HepG2 (cell line): Measurements from ENCODE around the gene CIROP. TPM values are rescaled to one million over a fixed set of nuclear protein-coding genes. Genes with fewer than 3 reads are reported as not detected.
A peak's percentile ranks its signal among the peaks of the same experiment; 100 is the strongest.

Source experiments
- CBX2 ChIP-seq, 2 experiments: fragments of 200-600 bp in 1 of 2; sonication (generic); formaldehyde crosslinking in 1 of 2; IDR thresholded peaks; 2 replicates each; pipeline versions ENCODE4 v1.7.0 to v1.8.1; 2018 to 2022; ENCODE audit warnings: low read depth in 2 of 2, low read length in 1 of 2, mild to moderate bottlenecking in 1 of 2, missing genetic modification reagents in 1 of 2
- CENPT ChIP-seq: sonication (generic); formaldehyde crosslinking; IDR thresholded peaks from 2 replicates; pipeline ENCODE4 v1.8.0; 2022; ENCODE audit warnings: low read depth, mild to moderate bottlenecking, moderate library complexity, missing genetic modification reagents
- ESRRA ChIP-seq: sonication (generic); formaldehyde crosslinking; IDR thresholded peaks from 2 replicates; pipeline ENCODE4 v1.5.1; 2020; ENCODE audit warnings: mild to moderate bottlenecking, low read depth, missing genetic modification reagents
- ETV5 ChIP-seq: IDR thresholded peaks from 2 replicates; pipeline ENCODE4 v1.6.1; 2018; ENCODE audit warnings: missing biosample characterization, missing genetic modification reagents, inconsistent platforms, borderline replicate concordance
- HES4 ChIP-seq: sonication (generic); formaldehyde crosslinking; IDR thresholded peaks from 2 replicates; pipeline ENCODE4 v1.9.0; 2021; ENCODE audit warnings: mild to moderate bottlenecking, missing genetic modification reagents, borderline replicate concordance
- JUND ChIP-seq: sonication (generic); formaldehyde crosslinking; IDR thresholded peaks from 2 replicates; pipeline ENCODE4 v1.8.0; 2022; ENCODE audit warnings: mild to moderate bottlenecking, missing genetic modification reagents
- KDM1A ChIP-seq: IDR thresholded peaks from 2 replicates; pipeline ENCODE4 v1.6.1; 2016; ENCODE audit warnings: missing compliant biosample characterization
- NR2F6 ChIP-seq, 2 experiments: IDR thresholded peaks; 2 replicates each; pipeline ENCODE4 v1.6.1; 2016; ENCODE audit warnings: antibody characterized with exemption in 1 of 2, mild to moderate bottlenecking in 1 of 2
- RFX3 ChIP-seq: IDR thresholded peaks from 2 replicates; pipeline ENCODE4 v1.6.1; 2016; ENCODE audit warnings: missing biosample characterization, missing genetic modification reagents
- SALL1 ChIP-seq: sonication (generic); formaldehyde crosslinking; IDR thresholded peaks from 2 replicates; pipeline ENCODE4 v1.8.0; 2022; ENCODE audit warnings: mild to moderate bottlenecking, missing genetic modification reagents
- SATB2 ChIP-seq: sonication (generic); formaldehyde crosslinking; IDR thresholded peaks from 2 replicates; pipeline ENCODE4 v1.5.0; 2020; ENCODE audit warnings: missing genetic modification reagents
- TAF1 ChIP-seq: sonication (generic); formaldehyde crosslinking; IDR thresholded peaks from 2 replicates; pipeline ENCODE4 v1.4.0; 2020; ENCODE audit warnings: missing genetic modification reagents
- TAF15 ChIP-seq: fragments of 200-400 bp; formaldehyde crosslinking; IDR thresholded peaks from one replicate; pipeline ENCODE4 v1.6.1; 2018; ENCODE audit warnings: mild to moderate bottlenecking, low read depth, low read length; ENCODE audit not compliant: poor library complexity, severe bottlenecking
- TFAP4 ChIP-seq: sonication (generic); IDR thresholded peaks from 2 replicates; pipeline ENCODE4 v1.6.1; 2016; ENCODE audit warnings: low read depth, borderline replicate concordance
- ZBTB7A ChIP-seq: sonication (generic); formaldehyde crosslinking; IDR thresholded peaks from 2 replicates; pipeline ENCODE4 v1.8.0; 2022; ENCODE audit warnings: mild to moderate bottlenecking, missing genetic modification reagents
- ZNF431 ChIP-seq: sonication (generic); formaldehyde crosslinking; IDR thresholded peaks from 2 replicates; pipeline ENCODE4 v1.9.0; 2022; ENCODE audit warnings: missing genetic modification reagents, low read depth, mild to moderate bottlenecking, borderline replicate concordance
- ZNF446 ChIP-seq: sonication (generic); formaldehyde crosslinking; IDR thresholded peaks from 2 replicates; pipeline ENCODE4 v1.5.0; 2020; ENCODE audit warnings: mild to moderate bottlenecking, missing genetic modification reagents
- ZNF652 ChIP-seq: IDR thresholded peaks from 2 replicates; pipeline ENCODE4 v1.6.1; 2016; ENCODE audit warnings: low read depth, borderline replicate concordance
- ZNF75D ChIP-seq: sonication (generic); formaldehyde crosslinking; IDR thresholded peaks from 2 replicates; pipeline ENCODE4 v1.8.1; 2023; ENCODE audit warnings: missing genetic modification reagents, mild to moderate bottlenecking, borderline replicate concordance
- ZNF768 ChIP-seq: sonication (generic); formaldehyde crosslinking; IDR thresholded peaks from 2 replicates; pipeline ENCODE4 v1.4.0; 2020; ENCODE audit warnings: missing genetic modification reagents
- polyA plus RNA-seq, 8 experiments: library from polyadenylated mRNA; depleted of rRNA in 3 of 8; stranded (reverse) in 7 of 8; unstranded in 1 of 8; fragments of >200 nt; fragmentation: Illumina TruSeq in 4 of 8; extraction: Trizol in 4 of 8; gene quantifications; 2 replicates each; pipeline versions ENCODE4 v1.2.1 to v1.2.3, GENCODE V29; 2011 to 2016; ENCODE audit warnings: low read depth in 4 of 8, missing spikeins in 1 of 8, mixed read lengths in 1 of 8; ENCODE audit not compliant: insufficient read depth in 1 of 8
- total RNA-seq, 5 experiments: library from RNA; depleted of rRNA; stranded (reverse); fragments of >200 nt; fragmentation: Illumina TruSeq; extraction: Trizol; gene quantifications; 2 replicates each; pipeline ENCODE4 v1.2.3, GENCODE V29; 2016; ENCODE audit warnings: low read depth in 1 of 5
- TF ChIP-seq, protein P1 (sequence below): sonication (generic); formaldehyde crosslinking; IDR thresholded peaks from one replicate; pipeline ENCODE4 v1.5.1; 2020; ENCODE audit warnings: mild to moderate bottlenecking, missing genetic modification reagents; ENCODE audit errors: not compliant biosample characterization

The CIROP gene
- total and polyA plus RNA-seq, 2 of the 13 experiments (the other 11 are each of a cell fraction or from before 2014, with no cell fraction given) = 0.07 TPM; not detected in 1

DNA sequence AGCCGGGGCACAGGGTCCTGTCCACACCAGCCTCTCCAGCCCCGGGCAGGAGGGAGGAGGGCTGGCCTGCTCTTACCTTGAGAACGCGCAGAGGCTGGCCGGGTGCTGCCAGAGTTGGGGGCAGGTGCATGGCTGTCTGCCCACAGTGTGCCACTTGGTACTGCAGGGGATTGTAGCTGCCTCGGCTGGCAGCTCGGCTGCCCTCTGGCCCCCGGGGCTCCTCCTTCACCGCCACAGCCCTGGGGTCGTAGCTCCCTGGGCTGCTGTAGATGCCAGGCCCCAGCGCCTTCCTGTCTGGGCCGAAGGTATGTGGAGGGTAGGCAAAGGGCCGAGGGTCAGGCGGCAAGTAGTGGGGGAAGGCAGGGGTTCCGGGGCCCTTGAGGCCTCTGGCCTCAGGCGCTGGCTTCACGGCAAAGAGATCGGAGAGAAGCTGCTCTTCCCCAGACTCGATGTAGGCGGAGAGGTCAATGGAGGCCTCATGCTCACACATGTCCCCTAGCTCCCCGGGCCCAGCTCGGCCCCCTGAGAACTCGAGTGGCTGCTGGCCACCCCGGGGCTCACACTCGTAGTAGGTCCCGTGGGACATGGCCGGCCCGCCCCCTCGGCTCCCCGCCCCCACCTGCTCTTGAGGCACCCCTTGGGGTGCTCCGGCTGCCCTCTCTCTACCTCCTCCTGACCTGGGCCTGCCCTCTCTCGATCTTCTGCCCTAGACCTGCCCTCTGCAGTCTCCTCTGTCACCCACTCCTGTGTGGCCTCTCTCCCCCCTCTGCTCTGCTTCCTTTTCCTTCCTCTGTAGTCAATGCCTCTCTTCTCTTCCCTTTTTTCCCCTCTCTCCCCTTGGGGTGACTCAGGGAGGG, 13.9 kb upstream of the CIROP start, which contains the start of gene CEBPE (continued):
- TF ChIP-seq, protein P1, sequence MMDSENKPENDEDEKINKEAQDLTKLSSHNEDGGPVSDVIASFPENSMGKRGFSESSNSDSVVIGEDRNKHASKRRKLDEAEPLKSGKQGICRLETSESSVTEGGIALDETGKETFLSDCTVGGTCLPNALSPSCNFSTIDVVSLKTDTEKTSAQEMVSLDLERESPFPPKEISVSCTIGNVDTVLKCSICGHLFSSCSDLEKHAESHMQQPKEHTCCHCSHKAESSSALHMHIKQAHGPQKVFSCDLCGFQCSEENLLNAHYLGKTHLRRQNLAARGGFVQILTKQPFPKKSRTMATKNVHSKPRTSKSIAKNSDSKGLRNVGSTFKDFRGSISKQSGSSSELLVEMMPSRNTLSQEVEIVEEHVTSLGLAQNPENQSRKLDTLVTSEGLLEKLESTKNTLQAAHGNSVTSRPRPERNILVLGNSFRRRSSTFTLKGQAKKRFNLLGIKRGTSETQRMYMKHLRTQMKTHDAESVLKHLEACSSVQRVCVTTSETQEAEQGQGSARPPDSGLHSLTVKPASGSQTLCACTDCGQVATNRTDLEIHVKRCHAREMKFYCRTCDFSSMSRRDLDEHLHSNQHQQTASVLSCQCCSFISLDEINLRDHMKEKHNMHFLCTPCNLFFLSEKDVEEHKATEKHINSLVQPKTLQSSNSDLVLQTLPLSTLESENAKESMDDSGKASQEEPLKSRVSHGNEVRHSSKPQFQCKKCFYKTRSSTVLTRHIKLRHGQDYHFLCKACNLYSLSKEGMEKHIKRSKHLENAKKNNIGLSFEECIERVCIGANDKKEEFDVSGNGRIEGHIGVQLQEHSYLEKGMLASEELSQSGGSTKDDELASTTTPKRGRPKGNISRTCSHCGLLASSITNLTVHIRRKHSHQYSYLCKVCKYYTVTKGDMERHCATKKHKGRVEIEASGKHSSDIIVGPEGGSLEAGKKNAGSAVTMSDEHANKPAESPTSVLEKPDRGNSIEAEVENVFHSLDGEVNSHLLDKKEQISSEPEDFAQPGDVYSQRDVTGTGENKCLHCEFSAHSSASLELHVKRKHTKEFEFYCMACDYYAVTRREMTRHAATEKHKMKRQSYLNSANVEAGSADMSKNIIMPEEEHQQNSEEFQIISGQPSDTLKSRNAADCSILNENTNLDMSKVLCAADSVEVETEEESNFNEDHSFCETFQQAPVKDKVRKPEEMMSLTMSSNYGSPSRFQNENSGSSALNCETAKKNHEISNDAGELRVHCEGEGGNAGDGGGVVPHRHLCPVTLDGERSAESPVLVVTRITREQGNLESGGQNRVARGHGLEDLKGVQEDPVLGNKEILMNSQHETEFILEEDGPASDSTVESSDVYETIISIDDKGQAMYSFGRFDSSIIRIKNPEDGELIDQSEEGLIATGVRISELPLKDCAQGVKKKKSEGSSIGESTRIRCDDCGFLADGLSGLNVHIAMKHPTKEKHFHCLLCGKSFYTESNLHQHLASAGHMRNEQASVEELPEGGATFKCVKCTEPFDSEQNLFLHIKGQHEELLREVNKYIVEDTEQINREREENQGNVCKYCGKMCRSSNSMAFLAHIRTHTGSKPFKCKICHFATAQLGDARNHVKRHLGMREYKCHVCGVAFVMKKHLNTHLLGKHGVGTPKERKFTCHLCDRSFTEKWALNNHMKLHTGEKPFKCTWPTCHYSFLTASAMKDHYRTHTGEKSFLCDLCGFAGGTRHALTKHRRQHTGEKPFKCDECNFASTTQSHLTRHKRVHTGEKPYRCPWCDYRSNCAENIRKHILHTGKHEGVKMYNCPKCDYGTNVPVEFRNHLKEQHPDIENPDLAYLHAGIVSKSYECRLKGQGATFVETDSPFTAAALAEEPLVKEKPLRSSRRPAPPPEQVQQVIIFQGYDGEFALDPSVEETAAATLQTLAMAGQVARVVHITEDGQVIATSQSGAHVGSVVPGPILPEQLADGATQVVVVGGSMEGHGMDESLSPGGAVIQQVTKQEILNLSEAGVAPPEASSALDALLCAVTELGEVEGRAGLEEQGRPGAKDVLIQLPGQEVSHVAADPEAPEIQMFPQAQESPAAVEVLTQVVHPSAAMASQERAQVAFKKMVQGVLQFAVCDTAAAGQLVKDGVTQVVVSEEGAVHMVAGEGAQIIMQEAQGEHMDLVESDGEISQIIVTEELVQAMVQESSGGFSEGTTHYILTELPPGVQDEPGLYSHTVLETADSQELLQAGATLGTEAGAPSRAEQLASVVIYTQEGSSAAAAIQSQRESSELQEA (CRISPR knock-in tag) = no peak
- TF ChIP-seq TAF15 = peak; percentile 65
- no peak for TF ChIP-seq ZNF652
- peak; percentile 36 for TF ChIP-seq ETV5 (CRISPR knock-in tag)
- no peak for TF ChIP-seq ESRRA (CRISPR knock-in tag)
- TF ChIP-seq ZNF768 = peak; percentile 67
- TF ChIP-seq KDM1A = no peak
- no peak for TF ChIP-seq ZNF446
- TF ChIP-seq TAF1 (CRISPR knock-in tag) = no peak
- 0 out of 2 replicates have a peak, but pooled peaks have one; percentile 24 for TF ChIP-seq ZBTB7A
- no peak for TF ChIP-seq SATB2 (CRISPR knock-in tag)
- TF ChIP-seq HES4 (CRISPR knock-in tag) = 0 out of 2 replicates have a peak, but pooled peaks have one; percentile 41
- no peak for TF ChIP-seq JUND (CRISPR knock-in tag)
- no peak for TF ChIP-seq CBX2 (IDR thresholded peaks at IDR 0.05; ENCODE audit: low read depth, low read length)
- no peak for TF ChIP-seq CBX2 (CRISPR knock-in tag; IDR thresholded peaks at IDR 0.05; ENCODE audit: low read depth)
- TF ChIP-seq ZNF75D = no peak
- TF ChIP-seq NR2F6 (IDR thresholded peaks at IDR 0.05) = no peak
- no peak for TF ChIP-seq NR2F6 (CRISPR knock-in tag; IDR thresholded peaks at IDR 0.05)
- no peak for TF ChIP-seq TFAP4
- 0 out of 2 replicates have a peak, but pooled peaks have one; percentile 26 for TF ChIP-seq ZNF431 (CRISPR knock-in tag)
- TF ChIP-seq CENPT (CRISPR knock-in tag) = no peak
- peak; percentile 50; the same call in 1 of the 2 replicates for TF ChIP-seq SALL1 (CRISPR knock-in tag)
- no peak for TF ChIP-seq RFX3 (CRISPR knock-in tag)
